ENCODE results near the gene ZBTB44.
"Not testable (repeated sequence)": the region's sequence is repeated elsewhere in the genome, so short reads cannot be mapped to it uniquely, and the experiment has no call there.

Gene ZBTB44

DNA sequence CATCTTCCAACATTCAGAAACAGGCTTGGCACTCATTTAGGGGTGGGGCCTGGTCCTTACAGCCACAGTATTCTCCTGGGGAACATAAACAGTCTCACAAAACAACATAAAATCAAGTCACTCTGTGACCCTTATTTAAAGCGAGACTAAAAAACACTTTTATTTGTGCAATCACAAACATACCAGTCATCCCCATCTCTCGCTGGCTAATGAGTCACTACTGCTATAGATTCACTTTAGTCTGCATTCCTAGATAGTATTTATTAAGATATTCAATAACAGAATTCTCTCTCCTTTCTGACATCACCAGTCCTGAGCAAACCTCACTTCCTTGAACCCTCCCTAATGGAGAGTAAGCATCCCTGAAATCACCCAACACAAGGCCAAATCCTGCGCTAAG lies 68.0 kb downstream of the ZBTB44 start:
- DNase-seq = no peak

DNA sequence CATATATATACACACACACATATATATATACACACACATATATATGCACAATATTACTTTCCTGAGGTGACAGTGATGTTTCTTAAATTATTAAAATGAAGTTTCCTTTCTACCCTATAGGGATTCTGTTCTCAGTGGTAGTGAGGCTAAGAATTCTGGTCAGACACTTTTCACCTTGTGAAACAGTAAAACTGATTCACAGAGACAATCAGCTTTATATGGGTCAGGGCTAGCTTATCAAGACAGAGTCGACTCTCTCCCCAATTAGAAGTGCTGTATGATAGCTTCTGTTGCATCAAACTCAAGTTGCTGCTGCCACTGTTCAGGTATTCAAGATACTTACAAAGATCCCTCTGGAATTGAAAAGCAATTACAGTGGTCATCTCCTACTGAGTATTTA lies 68.4 kb downstream of the ZBTB44 start:
- no peak for DNase-seq

DNA sequence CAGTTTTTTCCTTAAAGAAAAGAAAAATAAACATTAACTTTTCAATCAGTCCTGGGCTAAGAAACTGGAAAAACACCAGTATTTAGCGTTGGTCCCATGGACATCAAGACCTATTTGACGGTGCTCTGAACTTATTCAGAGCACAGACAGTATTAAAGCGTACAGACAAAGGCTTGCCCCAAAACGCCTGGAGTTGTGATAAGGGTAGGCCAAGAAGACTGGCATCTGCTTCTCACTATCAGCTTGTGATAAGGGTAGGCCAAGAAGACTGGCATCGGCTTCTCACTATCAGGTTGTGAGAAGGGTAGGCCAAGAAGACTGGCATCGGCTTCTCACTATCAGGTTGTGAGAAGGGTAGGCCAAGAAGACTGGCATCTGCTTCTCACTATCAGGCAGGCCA lies 69.3 kb downstream of the ZBTB44 start:
- not testable (repeated sequence) for DNase-seq

GRCh38 chr11:130244848-130245247 lies 69.9 kb downstream of the ZBTB44 start:
- no peak for DNase-seq

DNA sequence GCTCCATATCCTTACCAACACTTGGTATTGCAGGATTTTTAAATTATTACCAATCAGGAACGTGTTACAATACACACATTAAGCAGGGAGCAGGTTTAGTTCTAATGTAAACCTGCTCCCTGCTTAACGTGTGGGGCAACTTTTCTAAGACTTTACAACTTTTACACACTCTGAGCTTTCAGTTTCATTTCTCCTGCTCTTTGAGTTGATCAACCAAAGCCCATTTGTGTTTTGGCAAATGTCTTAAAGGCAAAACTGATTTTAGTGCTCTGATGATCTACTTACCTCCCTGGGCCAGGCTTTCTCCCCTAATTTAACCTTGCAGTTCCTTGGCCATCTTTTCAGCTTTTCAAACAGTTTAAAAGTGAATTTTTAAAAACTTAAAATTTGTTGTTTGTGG lies 70.9 kb downstream of the ZBTB44 start:
- DNase-seq = no peak

DNA sequence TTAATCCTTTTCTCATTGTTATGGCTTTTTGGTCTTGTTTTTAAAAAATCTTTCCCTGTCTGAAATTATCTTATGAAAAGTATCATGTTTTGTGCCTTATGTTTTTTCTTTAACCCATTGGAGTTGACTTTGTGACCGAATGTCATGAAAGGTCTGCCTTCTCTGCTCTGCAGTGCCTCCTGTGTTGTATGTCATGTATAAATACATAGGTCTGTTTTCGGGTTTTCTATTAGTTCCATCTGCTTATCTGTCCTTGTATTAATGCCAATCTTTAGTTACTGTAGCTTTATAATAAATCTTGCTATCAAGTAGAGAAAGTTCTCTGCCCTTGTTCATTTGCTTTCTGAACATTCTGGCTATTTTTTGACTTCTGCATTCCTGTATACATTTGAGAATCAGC lies 73.0 kb downstream of the ZBTB44 start:
- no peak for DNase-seq

DNA sequence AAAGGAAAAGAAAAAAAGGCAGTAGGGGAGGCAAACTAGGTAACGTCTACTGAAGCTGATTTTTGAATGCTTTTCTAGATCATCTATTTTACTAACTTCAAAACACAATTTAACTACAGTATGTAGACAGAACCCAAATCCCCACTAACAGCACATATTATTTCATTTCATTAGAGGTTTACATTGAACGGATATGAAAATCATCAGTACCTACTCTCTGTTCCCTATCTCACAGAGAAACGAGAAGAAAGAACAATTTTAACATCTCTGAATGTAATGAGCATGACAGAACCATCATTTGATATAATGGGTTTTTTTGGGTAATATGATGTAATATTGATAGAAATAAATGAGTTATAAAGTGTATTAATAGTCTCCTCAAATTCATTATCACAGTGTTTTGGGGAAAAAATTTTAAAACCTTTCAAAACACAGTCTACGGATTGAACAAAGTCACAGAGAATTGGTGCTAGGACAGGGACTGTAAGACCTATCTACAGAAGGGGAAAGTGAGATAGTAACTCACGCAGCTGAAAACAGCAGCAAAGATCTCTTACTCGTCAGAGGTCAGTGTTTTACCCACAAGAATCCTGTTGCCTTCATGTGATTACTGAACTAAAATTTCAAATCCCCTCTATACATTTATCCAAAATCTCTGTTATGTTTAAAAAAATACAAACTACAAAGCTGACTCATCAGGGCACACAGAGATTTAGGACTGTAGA lies 77.3 kb downstream of the ZBTB44 start:
- no peak for DNase-seq

DNA sequence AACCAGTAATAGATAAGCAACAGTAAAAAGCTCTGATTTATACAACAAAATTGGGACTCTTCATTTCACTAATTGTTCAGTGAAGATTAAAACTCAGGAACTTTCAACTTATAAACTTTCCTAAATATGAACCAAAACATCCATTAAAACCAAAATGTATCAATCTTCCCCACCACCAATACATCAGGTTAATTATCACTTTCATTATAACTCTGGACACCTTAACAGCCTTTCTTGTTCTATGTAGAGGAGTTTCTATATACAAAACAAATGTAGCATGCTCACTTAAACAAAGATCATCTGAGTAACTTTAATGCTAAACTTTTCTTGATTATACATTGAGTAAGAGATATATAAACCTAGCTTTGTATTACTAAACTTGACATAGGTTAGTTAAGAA lies 80.4 kb downstream of the ZBTB44 start:
- no peak for DNase-seq

GRCh38 chr11:130233888-130234287 lies 80.8 kb downstream of the ZBTB44 start:
- not testable (repeated sequence) for DNase-seq

DNA sequence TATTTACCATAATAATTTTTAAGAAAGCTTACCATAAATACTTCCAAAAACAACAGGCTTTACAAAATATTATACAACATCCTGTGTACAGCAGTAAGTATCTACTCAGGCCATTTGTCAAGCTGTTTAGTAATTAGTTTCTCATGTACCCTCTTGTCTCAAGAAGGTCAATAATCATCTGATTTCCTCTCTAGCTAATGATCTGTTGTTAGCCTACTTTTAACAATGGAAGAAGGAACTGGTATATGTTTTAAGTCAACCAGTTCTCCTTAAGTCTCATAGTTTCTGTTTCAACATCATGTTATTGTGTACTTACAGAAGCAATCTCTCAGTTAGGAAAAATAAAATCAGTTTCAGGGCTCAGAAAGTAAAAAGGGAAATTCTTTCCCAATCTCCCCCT lies 81.2 kb downstream of the ZBTB44 start:
- not testable (repeated sequence) for DNase-seq

DNA sequence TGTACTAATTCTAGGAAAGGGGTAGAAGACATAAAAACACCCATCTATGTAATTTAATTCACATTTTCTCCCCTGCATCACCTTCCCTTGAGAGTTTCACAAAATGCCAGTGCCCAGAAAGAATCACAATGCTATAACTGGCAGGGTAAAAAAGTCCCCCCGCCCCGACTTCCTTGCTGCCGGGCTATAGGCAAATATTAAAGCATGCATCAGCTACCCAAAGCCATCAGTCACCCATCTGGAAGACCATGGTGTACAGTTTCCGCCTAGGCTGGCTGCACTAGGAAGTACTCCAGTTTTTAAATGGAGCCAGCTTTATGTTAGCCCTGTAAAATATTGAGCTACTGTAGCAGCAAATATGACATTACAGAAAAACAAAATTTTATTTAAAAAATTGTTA lies 87.3 kb downstream of the ZBTB44 start:
- DNase-seq = no peak

GRCh38 chr11:130223291-130223971 lies 91.3 kb downstream of the ZBTB44 start:
- DNase-seq = peak; percentile 53

DNA sequence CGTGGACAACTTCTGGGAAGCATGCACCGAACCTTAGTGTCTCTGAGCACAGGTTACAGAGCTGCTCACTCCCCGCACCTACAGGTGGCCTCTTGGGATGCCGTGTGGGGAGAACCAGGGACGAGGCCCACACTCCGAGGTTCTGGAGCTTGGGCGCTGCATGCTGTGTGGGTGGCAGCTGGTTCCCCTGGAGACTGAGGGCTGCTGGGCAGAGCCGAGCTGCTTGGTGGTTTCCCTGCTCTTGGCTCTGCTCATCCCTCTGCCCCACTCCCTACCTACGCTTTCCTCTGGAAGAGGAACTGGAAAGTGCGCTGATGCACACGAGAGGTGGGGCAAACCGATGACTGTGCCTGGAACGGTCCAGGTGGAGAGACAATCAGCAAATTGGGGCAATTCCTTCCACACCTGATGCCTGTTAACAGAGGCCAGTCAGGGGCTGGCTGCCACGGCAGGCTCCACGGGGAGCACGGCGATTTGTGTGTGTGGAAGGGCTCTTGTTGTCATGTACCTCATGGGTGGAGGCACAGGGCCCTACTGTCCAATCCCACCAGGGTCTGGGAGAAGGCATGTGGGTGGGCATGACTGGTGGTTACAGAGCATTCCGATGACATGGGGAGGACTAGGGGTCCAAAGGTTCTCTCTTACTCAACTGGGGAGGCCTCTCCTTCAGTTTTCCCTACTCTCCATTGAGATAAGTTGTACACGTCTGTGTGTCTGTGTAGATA lies 94.2 kb downstream of the ZBTB44 start:
- no peak for DNase-seq

DNA sequence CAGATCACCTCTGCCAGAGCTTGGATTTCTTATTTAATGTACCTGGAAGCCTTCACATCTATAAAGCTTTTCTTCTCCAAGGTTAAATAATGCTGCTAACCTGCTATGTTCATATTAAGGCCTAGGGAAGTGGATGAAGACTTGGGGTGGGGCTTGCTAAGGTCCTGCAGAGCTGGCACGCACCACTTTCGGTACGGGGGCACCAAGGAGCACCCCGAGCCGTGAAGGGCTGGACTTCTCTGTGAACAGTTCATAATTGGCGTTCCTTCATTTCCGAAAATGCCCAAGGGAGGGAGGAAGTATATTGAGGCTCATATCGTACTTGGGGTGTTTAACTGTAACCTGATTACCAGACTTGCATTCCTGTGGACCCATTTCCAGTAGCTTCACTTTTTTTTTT lies 95.6 kb downstream of the ZBTB44 start:
- DNase-seq = peak; percentile 5

DNA sequence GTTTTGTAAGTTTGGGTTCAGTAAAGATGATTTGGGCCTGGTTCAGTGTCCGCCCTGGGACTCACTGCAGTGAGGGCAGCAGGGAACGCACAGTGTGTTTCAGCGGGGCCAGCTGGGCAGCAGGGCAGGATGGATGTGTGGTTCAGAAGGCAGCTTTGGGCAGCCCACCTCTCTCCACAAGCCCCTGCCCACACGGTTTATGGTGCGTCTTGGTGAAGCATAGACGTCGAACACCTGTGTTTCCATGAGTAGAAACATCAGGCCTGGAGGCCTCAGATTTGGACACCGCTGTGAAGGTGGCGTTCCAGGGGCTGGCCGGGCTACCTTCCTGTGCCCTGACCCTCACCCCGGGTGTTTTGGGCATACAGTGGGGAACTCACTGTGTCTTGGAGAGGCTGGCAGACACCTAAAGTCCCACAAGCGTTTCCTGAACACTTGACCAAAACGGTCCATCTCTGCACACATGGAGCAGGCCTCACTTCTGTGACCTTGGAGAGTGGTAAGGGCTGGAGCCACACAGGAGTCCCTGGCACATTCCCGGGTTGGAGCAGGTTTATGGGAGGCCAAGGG lies 96.1 kb downstream of the ZBTB44 start:
- peak; percentile 47 for DNase-seq

DNA sequence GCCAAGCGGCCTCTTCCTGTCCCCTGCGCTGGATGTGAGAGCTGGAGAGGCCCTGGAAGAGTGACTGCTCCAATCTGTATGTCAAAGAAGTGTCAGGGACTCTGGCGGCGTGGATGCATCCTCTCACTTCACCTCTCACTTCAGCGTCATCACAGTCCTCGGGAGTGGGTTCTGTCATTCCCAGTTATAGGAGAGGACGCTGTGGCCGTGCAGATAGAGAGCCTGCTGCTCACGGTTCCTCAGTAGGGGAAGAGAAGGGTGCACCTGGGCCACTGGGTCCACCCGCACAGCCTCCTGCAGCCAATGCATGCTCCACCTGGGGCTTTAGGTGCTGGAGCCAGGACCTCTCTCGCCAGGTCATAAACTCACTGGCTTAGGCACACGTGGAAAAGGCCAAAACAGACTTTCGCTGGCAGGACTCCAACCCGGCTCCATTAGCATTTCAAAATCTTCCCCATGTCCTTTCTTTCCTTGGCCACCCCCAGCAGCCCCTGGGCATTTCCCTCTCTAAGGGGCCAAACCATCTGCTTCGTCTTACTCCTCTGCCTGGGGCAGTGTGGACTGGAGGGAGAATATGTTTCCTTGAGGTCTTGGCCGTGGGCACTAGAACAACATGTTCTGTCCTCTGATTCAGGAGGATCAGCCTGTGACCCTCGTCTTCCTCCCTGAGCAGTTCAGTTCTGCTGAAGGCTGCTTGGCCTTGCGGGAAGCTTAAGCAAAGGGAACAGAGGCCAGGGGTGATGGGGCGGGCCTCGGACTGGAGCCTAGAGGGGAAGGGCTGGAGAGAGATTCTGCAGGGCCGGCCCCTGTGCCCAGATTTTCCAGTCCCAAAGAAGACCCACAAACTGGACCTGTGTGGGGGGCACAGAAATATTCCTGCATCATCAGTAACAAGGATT lies 97.3 kb downstream of the ZBTB44 start:
- DNase-seq = peak; percentile 26

DNA sequence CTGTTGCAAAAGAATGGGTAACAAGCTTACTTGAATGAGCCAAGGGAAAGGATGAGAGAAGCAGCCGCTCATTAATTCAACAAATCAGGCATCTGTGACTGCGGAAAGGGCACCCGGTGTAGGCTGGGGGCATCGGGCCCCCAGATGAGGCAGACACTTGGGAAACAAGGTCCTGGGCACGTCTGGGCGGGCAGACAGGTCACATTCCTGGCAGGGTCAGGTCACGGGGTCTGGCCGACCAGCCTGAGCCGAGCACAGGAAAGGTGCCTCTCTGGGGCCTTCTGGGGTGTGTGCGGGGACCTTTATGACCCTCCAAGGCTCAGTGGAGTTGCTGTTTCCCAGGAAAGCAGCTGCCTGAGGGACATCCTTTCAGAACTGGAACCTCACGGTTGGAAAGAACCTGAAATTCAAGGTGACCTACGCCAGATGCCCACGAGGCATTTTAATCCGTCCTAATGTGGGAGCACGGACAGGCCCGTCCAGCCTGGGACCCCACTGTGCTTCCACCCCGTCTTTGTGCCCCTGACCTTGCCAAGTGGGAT lies 98.1 kb downstream of the ZBTB44 start:
- DNase-seq = peak; percentile 41

- peak; percentile 5 for DNase-seq
These were observed 98.5 kb downstream of the ZBTB44 start for GRCh38 chr11:130216221-130216550.

- peak; percentile 40 for DNase-seq
These were observed 99.0 kb downstream of the ZBTB44 start for GRCh38 chr11:130215531-130216220.

DNA sequence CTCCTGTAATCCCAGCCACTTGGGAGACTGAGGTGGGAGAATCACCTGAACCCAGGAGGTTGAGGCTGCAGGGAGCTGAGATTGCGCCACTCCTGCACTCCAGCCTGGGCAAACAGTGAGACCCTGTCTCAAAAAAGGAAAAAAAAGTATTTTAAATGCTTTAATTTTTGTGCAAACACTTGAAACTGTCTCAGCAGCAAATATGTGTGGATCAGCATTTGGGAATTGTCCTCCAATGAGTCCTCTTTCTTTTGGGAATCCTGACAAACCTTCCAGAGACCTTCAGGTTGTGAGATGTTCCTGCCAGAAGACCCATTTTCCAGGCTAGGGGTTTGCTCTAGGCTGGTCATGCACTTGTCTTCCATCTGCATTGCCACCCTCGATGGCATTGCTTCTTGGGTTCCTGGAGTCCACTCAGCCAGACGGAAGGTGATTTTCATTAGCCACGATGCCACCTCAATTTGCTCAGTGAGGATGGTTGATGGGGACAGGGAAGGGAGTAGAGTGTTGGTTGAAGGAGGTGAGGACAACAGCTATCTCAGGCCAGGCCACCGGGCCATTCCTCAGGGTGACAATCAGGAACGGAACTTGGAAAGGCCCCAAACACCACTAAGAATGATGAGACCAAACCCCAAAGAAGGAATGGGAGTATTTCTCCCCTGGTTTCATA lies 99.7 kb downstream of the ZBTB44 start:
- DNase-seq = peak; percentile 5

GRCh38 chr11:130213979-130214281 lies 100.8 kb downstream of the ZBTB44 start:
- DNase-seq = no peak
